DND-41 (cell line): Measurements from ENCODE around the gene PRR16.

Experiments
- CTCF ChIP-seq: IDR thresholded peaks from 2 replicates; pipeline ENCODE4 v1.5.1; 2012; ENCODE audit warnings: borderline replicate concordance, low read length, moderate library complexity, mild to moderate bottlenecking; ENCODE audit not compliant: poor library complexity, severe bottlenecking; ENCODE audit errors: extremely low read depth
- EZH2 ChIP-seq: IDR thresholded peaks from 3 replicates; pipeline ENCODE4 v1.6.1; 2012; ENCODE audit warnings: borderline replicate concordance, low read depth, mild to moderate bottlenecking, moderate library complexity, low read length, inconsistent platforms; ENCODE audit not compliant: severe bottlenecking

GRCh38 chr5:120609570-120609969, 145.5 kb downstream of the PRR16 start:
- no peak for TF ChIP-seq CTCF
- no peak for TF ChIP-seq EZH2
